OCI-LY1 (cell line): Measurements from ENCODE around the gene GLA.

ENCODE experiments used
- H2AFZ ChIP-seq: fragments of 200-600 bp; sonication (generic), shearing (Covaris generic); 2 replicates; pipeline ENCODE4 v1.6.0; 2014; ENCODE audit warnings: antibody characterized with exemption, mild to moderate bottlenecking, low read length
- H3F3A ChIP-seq: fragments of 200-600 bp; sonication (generic), shearing (Covaris generic); 2 replicates; pipeline ENCODE4 v1.6.0; 2014; ENCODE audit warnings: mild to moderate bottlenecking, antibody characterized with exemption, low read length, moderate library complexity; ENCODE audit not compliant: insufficient read depth
- H3K27ac ChIP-seq: fragments of 200-600 bp; sonication (generic); 2 replicates; pipeline ENCODE4 v1.5.1; 2014; ENCODE audit warnings: low read length, mixed run types, mild to moderate bottlenecking, low read depth; ENCODE audit not compliant: poor library complexity, severe bottlenecking
- H3K27me3 ChIP-seq: fragments of 200-600 bp; sonication (generic); 2 replicates; pipeline ENCODE4 v1.6.0; 2014; ENCODE audit warnings: antibody characterized with exemption, mild to moderate bottlenecking, low read length, moderate library complexity; ENCODE audit not compliant: insufficient read depth
- H3K36me3 ChIP-seq: fragments of 200-600 bp; sonication (generic); 2 replicates; pipeline ENCODE4 v1.6.1; 2014; ENCODE audit warnings: mild to moderate bottlenecking, antibody characterized with exemption, low read length, moderate library complexity, mixed read lengths; ENCODE audit not compliant: insufficient read depth
- H3K4me1 ChIP-seq: fragments of 200-600 bp; sonication (generic); 2 replicates; pipeline ENCODE4 v1.5.1; 2014; ENCODE audit warnings: mild to moderate bottlenecking, low read length, moderate library complexity; ENCODE audit not compliant: insufficient read depth, severe bottlenecking
- H3K4me2 ChIP-seq: fragments of 200-600 bp; sonication (generic), shearing (Covaris generic); 2 replicates; pipeline ENCODE4 v1.6.1; 2014; ENCODE audit warnings: low read length
- H3K4me3 ChIP-seq: fragments of 200-600 bp; sonication (generic); 2 replicates; pipeline ENCODE4 v1.5.1; 2014; ENCODE audit warnings: low read length, low read depth, mild to moderate bottlenecking, mixed read lengths; ENCODE audit not compliant: poor library complexity, severe bottlenecking
- H3K79me2 ChIP-seq: fragments of 200-600 bp; shearing (Covaris generic); 2 replicates; pipeline ENCODE4 v1.6.1; 2016; ENCODE audit warnings: mixed run types, low read length, mixed read lengths; ENCODE audit not compliant: insufficient read depth
- H3K9ac ChIP-seq: fragments of 200-600 bp; sonication (generic), shearing (Covaris generic); 2 replicates; pipeline ENCODE4 v1.6.1; 2014; ENCODE audit warnings: mild to moderate bottlenecking, low read length, mixed read lengths
- H3K9me2 ChIP-seq: fragments of 200-600 bp; sonication (generic), shearing (Covaris generic); 2 replicates; pipeline ENCODE4 v1.6.1; 2014; ENCODE audit warnings: low read depth, mild to moderate bottlenecking, low read length, mixed read lengths
- H3K9me3 ChIP-seq: fragments of 200-600 bp; shearing (Covaris generic); 2 replicates; pipeline ENCODE4 v1.6.1; 2014; ENCODE audit warnings: low read length, mixed read lengths
- H4K20me1 ChIP-seq: fragments of 200-600 bp; sonication (generic), shearing (Covaris generic); 2 replicates; pipeline ENCODE4 v1.6.0; 2016; ENCODE audit warnings: mild to moderate bottlenecking, low read length; ENCODE audit not compliant: insufficient read depth
- EZH2 ChIP-seq: fragments of 200-600 bp; sonication (generic), shearing (Covaris generic); IDR thresholded peaks from 2 replicates; pipeline ENCODE4 v1.8.0; 2017; ENCODE audit warnings: borderline replicate concordance, mixed run types, mild to moderate bottlenecking, antibody characterized with exemption, low read length, moderate library complexity, mixed read lengths
- TF ChIP-seq, protein P1 (sequence below): fragments of 200-600 bp; sonication (generic), shearing (Covaris generic); IDR thresholded peaks from 2 replicates; pipeline ENCODE4 v1.5.1; 2017; ENCODE audit warnings: mild to moderate bottlenecking, antibody characterized with exemption, low read length, moderate library complexity, mixed read lengths

Gene GLA

DNA sequence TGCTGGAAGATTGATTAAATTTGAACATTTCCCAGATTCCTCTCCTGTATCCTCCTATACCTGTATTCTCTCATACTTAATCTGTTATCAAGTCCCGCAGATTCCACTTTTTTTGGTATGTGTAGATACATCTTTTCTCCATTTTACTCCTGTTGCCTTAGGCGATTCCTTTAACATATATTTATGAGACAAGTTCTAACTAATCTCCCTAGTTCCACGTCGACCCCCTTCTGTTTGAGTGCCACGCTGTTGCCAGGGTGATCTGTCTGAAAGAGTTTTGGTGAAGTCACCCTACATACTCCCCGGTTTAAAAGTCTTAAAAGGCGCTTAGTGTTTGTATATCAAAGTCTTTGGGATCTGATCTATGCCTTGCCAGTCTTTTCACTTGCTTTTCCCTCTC is 2.7 kb upstream of the GLA start:
- Histone ChIP-seq H3K9me2 (no peaks in the 10 kb centered on the region), H3K4me2 (peak overlapping the region; percentile 29; the same call in 1 of the 2 replicates), H3K36me3 (peaks cover 26% of the 10 kb centered on the region; the same call in 1 of the 2 replicates), H3K79me2 (peaks cover 44% of the 10 kb centered on the region), H4K20me1 (no peaks in the 10 kb centered on the region), H2AFZ (no peak overlapping the region), H3K9me3 (no peaks in the 10 kb centered on the region), H3K27ac (no peak overlapping the region), H3K27me3 (no peaks in the 10 kb centered on the region), H3K9ac (no peak overlapping the region), H3F3A (no peaks in the 10 kb centered on the region), H3K4me1 (peaks cover 31% of the 10 kb centered on the region), H3K4me3 (no peak overlapping the region)
- TF ChIP-seq, protein P1, sequence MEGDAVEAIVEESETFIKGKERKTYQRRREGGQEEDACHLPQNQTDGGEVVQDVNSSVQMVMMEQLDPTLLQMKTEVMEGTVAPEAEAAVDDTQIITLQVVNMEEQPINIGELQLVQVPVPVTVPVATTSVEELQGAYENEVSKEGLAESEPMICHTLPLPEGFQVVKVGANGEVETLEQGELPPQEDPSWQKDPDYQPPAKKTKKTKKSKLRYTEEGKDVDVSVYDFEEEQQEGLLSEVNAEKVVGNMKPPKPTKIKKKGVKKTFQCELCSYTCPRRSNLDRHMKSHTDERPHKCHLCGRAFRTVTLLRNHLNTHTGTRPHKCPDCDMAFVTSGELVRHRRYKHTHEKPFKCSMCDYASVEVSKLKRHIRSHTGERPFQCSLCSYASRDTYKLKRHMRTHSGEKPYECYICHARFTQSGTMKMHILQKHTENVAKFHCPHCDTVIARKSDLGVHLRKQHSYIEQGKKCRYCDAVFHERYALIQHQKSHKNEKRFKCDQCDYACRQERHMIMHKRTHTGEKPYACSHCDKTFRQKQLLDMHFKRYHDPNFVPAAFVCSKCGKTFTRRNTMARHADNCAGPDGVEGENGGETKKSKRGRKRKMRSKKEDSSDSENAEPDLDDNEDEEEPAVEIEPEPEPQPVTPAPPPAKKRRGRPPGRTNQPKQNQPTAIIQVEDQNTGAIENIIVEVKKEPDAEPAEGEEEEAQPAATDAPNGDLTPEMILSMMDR = no peak
- no peak for TF ChIP-seq EZH2

DNA sequence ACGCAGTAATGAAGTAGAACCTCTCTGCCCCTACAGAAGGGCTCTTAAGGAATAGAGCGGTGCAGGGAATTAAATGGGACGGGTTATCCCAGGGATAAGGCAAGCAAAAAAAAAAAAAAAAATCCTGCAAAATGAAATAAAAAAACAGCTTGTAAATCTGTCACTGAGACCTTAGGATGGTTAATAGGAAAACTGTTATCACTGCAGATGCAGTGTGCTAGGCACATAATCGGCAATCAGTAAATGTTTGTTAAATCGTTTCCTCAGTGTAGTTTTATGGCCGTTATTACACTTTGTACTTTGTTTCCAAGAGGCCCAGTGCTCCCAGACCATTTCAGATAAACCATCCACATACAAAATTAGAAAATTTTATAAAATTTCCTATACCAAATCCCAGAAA is 1.3 kb upstream of the GLA start:
- Histone ChIP-seq H3K79me2 (peaks cover 44% of the 10 kb centered on the region), H3K9ac (peak overlapping the region; percentile 79), H2AFZ (no peak overlapping the region), H3K4me3 (peak overlapping the region; percentile 99), H3K9me2 (no peaks in the 10 kb centered on the region), H4K20me1 (no peaks in the 10 kb centered on the region), H3K4me1 (peaks cover 26% of the 10 kb centered on the region), H3K4me2 (peak overlapping the region; percentile 68), H3K27ac (peak overlapping the region; percentile 76), H3K36me3 (peaks cover 26% of the 10 kb centered on the region; the same call in 1 of the 2 replicates), H3F3A (no peaks in the 10 kb centered on the region), H3K9me3 (no peaks in the 10 kb centered on the region), H3K27me3 (no peaks in the 10 kb centered on the region)
- TF ChIP-seq, protein P1 = no peak
- TF ChIP-seq EZH2 = no peak

DNA sequence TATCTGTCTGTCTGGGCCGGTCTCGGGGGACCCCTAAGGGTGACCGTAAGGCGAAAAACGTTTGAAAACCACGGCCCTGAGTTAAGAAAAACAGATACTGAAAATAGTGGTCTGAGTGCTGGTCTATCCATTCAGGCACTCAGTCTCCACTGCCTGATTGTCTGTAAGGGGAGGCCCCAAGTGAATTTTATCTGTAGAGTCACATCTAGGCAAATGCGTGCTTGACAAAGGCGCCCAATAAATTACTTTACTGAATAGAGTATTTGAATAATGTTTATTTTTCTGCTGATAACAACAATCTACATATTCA is 762 bp upstream of the GLA start:
- Histone ChIP-seq H4K20me1 (no peaks in the 10 kb centered on the region), H3K79me2 (peaks cover 44% of the 10 kb centered on the region), H3K27ac (peak overlapping the region; percentile 76), H3K4me1 (peaks cover 26% of the 10 kb centered on the region), H3K4me2 (peak overlapping the region; percentile 68), H3K4me3 (peak overlapping the region; percentile 99), H3F3A (no peaks in the 10 kb centered on the region), H3K9me2 (no peaks in the 10 kb centered on the region), H3K9ac (peak overlapping the region; percentile 79), H3K27me3 (no peaks in the 10 kb centered on the region), H3K9me3 (no peaks in the 10 kb centered on the region), H3K36me3 (peaks cover 27% of the 10 kb centered on the region), H2AFZ (no peak overlapping the region)
- TF ChIP-seq, protein P1 = no peak
